ENCODE data around the gene ANKRD9.

Gene ANKRD9

GRCh38 chr14:102469261-102469660, 40.3 kb downstream of the ANKRD9 start:
- no peak for DNase-seq

DNA sequence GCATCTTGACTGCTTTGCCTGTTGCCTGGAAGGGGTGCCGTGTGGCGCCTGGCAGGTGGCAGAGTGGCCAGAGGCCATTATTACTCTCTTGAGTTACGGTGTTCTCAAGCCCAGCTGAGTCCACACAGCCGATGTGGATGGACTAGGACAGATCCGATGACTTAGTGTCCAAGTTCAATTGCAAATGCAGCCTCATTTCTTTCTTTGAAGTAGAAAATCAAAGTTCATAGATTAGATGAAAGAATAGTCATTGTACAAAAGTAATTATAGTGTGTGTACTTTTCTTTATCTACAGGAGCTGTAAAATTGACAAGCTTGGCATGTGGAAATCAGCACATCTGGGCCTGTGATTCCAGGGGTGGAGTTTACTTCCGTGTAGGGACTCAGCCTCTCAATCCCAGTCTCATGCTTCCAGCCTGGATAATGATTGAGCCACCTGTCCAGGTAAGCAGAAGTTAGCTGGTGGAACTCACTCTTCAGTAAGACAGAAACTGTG, 44.7 kb downstream of the ANKRD9 start:
- DNase-seq = no peak

GRCh38 chr14:102464006-102464405, 45.6 kb downstream of the ANKRD9 start:
- DNase-seq = no peak

DNA sequence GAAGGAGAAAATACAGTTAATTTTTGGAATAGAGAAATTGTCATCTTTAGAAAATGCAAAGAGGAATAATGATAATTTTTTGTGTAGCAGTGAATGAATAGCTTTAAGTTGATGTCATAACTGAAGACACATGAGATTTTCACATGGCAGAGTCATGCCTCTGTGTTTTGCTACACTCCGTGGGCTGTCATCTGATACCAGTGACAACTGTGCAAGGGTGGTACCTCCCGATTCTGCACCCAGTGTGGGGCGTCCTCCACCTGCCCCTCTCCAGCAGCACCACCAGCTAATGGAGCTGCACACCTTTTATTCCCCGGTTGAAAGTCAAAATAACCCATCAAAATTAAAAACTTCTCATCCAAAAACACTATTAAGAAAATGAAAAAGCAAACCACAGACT, 47.2 kb downstream of the ANKRD9 start:
- DNase-seq = peak; percentile 62

DNA sequence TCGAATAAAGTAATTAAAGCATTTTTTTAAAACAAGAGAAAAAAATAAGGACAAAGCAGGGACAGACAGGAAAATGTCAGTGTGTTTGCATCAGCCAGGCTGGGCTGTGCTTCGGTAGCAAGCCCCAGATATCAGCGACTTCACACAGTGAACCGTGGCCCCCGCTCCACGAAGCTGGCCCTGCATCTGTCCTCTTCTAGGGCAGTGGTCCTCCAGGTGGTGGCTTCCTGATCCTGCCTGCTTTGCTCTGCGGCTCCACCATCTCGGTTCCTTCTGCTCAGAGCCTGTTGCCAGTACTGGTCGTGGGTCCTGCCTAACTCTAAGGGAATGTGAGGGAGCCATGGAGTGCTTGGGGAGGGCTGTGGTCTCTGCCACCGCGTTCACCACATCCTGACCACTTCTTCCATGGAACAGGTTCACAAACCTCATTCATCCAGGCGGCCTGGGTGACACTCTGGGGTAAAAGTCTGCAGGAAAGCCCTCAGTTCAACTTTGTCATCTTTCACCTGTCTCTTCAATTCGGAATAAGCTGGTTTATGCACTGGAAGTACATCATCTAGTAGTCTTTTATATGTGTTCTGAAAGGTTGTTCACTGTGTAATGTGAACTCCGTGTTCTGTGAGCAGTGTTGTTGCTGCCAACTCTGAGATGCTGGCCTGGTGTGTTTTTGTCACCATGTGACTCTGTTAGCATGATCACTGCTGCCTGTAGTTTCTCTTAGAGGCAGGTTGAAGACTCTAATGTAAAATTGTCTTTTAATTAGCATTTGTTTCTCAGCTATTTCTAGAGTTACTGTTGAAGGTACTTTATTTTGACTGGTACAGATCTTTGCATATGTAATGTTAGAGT, 47.9 kb downstream of the ANKRD9 start:
- peak; percentile 38 for DNase-seq

DNA sequence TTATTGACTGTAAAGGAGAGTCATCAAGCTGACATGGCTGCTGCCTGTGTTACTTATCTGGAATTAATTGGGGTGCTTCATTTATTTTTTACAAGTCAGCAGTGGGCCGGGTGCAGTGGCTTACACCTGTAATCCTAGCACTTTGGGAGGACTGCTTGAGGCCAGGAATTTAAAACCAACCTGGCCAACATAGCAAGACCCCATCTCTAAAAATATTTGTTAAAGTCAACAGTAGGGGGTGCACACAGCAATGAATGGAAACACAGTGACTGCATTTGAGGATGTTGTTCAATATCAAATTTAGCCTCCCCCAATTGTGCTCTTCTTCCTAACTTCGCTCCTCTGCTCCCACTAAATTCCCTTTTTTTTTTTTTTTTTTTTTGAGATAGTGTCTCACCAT, 52.1 kb downstream of the ANKRD9 start:
- DNase-seq = no peak

DNA sequence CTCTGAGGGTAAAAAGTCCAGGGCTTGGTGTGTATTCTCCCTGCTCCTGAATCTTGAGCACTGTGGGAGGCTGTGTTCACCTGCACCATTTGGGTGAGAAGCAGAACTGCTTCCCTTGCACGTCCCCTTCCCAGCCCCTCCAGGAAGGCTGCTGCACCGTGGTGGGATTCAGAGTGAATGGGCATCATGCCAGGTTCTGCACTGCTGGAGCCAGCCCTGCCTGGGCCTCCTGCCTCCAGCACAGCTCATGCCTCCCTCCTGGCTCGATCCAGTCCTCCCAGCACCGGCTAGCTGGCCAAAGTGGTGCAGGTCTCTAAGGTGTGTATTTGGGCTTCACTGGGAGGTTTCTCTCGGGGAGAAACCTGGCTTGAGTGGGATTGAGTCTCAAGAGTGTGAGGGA, 54.9 kb downstream of the ANKRD9 start:
- DNase-seq = no peak

DNA sequence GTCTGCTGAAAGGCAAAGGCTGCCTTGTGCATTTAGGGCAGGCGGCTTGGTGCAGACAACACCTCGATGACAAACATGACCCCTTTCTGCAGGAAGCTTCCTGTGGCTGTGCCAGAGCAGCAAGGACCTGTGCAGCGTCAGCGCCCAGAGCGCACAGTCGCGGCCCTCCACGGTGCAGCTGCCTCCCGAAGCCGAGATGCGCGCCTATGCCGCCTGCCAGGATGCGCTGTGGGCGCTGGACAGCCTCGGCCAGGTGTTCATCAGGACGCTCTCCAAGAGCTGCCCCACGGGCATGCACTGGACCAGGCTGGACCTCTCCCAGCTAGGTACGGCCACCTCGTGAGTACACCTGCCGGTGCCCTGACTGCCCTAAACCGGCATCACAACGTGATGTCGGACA, 57.3 kb downstream of the ANKRD9 start:
- no peak for DNase-seq

Measured in NCI-H2171 treated with DMSO at 0.1 percent for 48 hours (cell line).